HG02678 (cell line): Measurements from ENCODE around the gene CLEC17A.
"Not testable (repeated sequence)": the region's sequence is repeated elsewhere in the genome, so short reads cannot be mapped to it uniquely, and the experiment has no call there.

Experiments used
- ATAC-seq: cut with Tn5 transposase; IDR thresholded peaks from one replicate; pipeline ENCODE4 v1.9.1; 2021; ENCODE audit warnings: mild to moderate bottlenecking, moderate library complexity; ENCODE audit not compliant: unreplicated experiment

The CLEC17A gene

DNA sequence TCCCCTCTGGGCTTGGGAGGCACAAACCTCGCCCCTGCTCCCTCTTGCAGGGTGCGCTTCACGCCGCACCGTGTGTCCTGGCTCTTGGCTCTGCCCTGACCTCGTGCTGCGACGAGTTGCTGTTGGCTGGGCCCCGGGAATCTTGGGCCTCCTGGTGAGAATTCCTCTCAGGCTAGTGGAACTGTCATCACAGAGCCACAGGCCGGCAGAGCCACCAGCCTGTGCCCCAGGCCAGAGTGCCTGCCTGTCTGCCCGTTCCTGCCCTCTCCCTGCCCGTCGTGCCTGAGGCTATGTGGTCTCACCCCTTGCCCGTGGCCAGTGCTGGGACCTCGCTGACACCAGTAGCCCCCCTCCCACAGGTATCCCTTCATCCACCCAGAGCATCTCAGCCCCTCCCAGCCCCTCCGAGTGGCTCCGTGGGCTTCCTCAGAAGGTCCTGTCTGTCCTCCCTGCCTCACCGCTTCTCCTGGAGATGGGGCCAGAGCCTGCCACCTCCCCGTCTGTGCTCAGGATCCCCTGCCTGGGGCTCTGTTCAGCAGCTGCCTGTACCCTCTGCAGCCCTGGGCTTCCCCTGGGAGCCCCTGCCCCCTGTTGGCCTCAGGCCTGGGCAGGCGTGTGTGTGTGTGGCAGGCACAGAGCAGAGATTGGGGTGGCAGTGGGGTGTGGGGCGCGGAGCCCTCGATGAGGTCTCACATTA is 24.4 kb upstream of the CLEC17A start:
- ATAC-seq = no peak

DNA sequence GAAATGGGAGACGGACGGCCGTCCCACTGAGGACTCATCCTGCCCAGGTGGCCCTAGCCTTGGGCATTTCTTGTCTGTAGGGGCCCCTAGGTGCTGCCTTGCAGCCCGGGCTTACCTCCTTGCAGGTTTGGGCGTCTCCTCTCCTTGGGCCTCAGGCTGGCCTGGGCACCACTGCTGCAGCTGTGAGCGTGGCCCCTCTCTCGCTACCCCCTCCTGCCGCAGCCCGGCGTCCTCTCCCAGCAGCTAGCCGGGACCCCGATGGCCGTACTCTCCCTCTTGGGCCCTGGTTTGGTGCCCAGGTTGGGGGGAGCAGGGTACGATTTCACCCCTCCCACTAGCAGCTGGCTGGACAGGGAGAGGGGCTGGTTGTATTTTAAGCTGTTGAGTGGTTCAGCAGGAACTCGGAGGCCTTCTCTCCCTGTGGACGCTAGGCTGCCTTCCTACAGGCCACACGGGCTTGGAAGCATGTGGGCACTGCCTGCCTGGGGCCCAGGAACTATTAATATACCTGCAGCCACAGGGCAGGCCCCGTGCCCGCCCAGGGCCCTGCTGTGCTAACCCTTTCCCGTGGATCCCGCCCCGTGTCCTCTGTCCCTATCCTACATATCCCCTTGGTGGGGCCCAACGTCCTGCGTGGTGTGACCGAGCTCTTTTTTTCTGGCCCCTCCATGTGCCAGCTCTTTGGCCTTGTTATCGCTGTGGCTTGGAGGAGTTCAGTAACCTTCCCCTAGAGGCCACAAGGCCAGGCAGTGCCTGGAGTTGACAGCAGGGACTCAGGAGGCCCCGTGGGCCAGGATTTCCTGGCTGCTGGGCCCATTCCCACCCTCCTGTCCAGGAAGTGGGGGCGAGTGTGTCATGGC is 22.7 kb upstream of the CLEC17A start:
- no peak for ATAC-seq

DNA sequence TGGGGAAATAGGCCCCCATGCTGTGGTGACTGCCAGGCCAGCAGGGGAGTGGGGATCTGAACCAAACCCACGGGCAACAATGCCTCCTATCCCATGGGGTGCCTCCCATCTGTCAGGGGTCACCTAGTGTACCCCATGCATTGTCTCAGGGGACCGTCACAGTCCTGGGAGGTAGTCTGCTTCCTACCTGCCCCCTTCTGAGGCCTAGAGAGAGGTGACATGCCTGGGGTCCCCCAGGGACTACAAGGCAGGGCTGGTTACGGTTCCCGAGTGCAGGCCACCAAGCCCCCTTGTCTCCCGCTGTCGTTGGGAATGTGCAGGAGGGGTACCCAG is 22.1 kb upstream of the CLEC17A start:
- no peak for ATAC-seq

DNA sequence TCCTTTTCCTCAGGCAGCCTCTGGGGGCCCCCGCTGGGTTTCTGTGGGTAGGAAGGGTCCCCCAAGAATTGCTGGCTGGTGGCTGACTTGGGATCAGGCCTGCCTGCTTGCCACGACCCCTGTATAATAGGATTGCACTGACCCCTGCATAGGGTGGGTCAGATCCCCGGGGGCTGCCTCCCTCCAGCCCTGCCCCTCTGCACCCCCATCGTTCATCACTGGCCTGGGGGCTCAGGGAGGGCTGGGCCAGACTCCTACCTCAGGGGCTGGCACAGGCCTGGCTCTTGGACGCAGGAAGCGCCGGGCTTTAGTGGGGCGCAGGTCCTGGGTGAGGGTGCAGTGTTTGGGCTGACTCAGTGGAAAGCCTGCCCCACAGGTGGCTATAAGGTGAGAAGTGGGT is 21.6 kb upstream of the CLEC17A start:
- no peak for ATAC-seq

DNA sequence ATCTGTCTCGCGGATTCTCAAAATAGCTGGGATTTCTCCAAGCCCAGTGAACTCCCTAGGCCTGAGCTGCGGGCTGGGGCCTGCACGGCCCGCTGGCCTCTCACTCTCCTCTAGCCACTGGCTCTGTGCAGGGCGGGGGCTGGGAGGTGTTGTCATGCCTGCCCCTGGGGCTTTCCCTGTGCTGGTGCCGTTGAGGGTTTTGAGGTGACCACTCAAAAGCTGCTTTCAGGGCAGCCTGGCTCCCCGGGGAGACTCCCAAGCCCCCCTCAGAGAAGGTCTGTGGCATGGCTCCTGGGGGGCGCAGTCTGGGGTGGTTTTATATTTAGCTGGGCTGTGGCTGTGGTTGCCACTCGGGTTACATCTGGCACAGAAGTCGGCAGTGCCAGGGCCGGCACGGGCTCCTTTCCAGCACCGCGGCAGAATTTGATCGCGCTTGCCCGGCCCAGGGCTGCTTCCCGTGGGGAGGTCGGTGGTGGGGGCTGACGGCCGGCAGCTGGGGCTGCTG is 21.0 kb upstream of the CLEC17A start:
- ATAC-seq = no peak

DNA sequence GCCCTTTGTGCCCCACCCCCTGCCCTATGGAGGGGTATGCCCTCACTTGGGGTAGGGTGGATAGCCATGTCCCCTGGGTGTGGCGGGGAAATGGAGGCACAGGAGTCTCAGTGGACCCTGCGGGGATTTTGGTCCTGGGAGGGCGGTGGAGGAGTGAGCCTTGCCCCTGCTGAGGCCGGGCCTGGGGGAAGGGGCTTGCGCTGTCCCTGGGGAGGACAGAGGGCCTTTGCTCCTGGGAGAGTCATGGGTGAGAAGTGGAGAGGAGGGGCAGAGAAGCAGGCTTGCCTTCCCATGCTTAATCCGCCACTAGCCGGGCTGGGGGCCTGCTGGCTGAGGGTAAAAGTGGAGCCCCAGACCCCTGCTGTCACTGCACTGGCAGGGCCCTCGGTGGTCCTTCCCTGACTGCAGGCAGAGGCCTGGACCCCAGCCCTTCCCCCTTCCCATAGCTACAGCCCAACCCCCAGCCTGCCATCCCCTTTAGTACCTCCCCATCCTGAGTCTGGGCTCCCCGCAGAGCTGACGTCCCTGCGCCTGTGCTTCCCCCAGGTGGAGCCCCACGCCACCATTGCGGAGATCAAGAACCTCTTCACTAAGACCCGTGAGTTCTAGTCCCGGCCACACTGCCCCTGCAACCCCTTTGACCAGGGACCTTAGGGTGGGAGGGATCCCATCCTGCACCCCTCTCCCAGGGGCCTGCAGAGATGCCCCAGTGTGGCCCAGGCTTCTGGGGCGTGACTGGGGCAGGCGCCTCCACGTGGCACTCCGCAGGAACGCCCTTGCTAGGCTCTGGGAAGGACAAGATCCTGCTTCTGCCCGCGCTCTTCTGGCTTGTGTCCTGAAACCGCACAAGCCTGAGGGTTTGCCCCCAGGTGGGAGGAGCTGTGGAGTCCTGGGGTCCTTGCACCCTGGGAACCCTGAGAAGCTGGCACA is 20.0 kb upstream of the CLEC17A start:
- no peak for ATAC-seq

DNA sequence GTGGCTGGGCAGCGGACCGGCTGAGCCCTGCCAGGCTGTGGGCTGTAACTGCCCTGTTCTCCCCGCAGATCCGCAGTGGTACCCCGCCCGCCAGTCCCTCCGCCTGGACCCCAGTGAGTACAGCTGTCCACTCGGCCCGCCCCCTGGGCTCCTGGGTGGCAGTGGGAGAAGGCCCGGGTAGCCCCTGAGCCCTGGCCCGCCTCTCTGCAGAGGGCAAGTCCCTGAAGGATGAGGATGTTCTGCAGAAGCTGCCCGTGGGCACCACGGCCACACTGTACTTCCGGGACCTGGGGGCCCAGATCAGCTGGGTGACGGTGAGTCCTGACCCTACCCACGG is 19.3 kb upstream of the CLEC17A start:
- ATAC-seq = no peak

DNA sequence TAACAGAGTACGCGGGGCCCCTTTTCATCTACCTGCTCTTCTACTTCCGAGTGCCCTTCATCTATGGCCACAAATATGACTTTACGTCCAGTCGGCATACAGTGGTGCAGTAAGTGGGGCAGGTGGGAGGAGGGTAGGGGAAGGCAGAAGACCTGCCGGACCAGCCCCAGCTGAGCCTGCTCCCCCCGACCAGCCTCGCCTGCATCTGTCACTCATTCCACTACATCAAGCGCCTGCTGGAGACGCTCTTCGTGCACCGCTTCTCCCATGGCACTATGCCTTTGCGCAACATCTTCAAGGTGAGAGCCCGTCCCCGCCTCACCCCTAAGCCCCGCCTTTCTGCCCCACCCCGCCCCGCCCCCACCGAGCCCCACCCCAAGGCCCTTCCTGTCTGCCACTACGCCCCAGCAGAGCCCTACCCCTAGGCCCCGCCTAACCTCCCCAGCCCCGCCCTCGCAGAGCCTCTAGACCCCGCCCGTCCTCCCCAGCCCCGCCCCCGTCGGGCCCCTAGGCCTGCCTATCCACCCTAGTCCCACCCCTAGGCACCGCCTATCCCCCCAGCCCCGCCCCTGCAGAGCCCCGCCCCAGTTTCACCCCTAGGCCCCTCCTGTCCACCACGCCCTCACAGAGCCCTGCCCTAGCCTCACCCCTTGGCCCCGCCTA is 18.8 kb upstream of the CLEC17A start:
- no peak for ATAC-seq

DNA sequence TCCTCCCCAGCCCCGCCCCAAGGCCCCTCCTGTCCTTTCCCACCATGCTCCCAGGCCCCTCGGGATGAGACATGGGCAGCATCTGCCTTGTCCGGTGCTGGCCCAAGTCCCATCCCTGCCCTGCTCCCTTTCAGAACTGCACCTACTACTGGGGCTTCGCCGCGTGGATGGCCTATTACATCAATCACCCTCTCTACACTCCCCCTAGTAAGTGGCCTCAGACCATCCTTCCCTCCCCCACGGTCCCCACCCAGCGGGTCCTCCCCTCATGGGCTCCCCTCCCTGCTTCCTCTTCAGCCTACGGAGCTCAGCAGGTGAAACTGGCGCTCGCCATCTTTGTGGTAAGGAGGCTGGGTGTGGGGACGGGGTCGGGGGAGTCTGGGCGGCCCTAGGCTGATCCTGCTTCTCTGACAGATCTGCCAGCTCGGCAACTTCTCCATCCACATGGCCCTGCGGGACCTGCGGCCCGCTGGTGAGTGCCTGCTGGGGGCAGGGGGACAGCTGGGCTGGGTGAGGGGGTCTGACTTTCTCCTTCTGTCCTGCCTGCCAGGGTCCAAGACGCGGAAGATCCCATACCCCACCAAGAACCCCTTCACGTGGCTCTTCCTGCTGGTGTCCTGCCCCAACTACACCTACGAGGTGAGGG is 18.1 kb upstream of the CLEC17A start:
- not testable (repeated sequence) for ATAC-seq

DNA sequence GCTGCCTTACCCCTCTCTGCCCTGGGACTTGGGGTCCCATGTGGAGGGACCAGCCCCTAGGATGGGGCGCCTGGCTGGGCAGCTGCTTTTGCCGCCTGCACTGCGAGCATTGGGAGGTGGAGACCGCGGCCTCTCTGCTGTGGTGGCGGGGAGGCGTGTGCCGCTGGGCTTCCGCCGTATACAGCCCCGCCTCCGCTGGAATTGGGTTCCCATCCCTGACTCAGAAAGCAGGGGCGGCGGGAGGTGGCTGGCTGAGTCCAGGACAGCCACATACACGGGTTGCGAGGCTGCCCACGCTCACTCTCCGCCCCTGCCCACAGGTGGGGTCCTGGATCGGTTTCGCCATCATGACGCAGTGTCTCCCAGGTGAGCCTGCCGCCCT is 17.6 kb upstream of the CLEC17A start:
- no peak for ATAC-seq

DNA sequence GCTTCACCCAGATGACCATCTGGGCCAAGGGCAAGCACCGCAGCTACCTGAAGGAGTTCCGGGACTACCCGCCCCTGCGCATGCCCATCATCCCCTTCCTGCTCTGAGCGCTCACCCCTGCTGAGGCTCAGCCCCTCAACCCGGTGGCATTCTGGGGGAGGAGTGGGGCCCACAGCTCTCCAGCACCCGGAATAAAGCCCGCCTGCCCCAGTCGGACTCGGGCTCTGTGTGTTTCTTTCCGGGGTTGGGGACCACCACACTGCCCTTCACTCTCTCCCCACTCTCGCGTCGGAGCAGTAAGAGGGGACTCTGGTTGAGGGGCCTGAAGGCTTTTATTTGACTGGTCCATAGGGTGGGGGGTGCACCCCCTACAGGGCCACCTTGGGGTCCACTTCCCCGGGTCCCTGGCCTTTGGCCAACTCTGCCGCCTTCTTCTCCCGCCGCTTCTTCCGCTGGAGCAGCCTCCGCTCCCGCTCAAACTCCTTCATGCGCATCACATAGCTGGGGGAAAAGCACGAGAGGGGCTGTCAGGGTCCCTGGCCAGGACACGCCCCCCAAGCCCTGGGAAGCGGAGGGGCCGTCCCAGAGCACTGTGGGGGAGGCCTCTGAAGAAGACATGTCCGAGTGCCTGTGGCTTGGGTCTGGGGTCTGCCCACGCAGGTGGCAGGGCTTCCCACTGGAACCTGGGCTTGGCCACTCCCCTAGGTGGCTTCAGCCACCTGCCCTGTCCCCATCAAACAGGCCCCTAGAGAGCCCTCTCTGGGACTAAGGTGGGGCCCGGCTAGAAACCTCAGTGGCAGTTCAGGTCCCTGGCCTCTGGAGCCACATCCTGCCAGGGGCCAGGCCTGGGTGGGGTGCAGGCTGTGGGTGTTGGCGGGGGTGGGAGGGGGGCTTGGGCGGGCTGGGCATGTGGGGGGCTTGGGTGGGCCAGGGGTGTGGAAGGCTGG is 16.8 kb upstream of the CLEC17A start:
- no peak for ATAC-seq

DNA sequence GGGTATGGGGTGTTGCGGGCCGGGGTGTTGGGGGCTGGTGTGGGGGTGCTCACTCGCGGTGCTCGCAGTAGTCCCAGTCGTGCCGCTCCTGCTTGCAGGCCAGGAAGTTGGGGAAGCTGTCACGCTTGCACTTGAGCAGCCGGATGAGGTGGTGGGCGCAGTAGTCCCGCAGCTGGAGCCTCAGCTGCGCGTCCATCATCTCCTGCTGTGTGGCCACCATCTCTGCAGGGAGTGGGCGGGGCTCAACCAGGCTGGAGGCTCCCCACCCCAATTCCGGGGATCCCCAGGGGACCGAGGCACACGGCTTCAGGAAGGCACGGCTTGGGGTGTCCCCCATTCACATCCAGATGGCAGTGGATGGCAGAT is 16.2 kb upstream of the CLEC17A start:
- no peak for ATAC-seq

DNA sequence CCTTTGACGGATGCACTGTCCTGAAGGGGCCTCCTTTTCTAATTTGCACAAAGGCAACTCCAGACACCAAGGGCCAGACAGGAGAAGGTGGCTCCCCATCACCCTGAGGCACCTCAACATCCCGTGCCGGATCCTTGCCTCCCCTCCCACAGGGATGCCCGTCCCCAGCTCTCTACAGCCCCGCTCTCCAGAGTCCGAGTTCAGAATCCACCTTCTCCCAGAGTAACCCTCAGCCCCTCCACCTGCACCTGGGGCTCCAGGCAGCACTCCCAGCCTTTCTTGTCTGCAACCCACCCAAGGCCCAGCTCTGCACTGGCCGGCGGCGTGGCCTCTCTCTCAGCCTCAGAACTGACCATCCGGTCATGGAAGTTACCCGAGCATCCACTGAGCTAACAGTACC is 15.8 kb upstream of the CLEC17A start:
- no peak for ATAC-seq

DNA sequence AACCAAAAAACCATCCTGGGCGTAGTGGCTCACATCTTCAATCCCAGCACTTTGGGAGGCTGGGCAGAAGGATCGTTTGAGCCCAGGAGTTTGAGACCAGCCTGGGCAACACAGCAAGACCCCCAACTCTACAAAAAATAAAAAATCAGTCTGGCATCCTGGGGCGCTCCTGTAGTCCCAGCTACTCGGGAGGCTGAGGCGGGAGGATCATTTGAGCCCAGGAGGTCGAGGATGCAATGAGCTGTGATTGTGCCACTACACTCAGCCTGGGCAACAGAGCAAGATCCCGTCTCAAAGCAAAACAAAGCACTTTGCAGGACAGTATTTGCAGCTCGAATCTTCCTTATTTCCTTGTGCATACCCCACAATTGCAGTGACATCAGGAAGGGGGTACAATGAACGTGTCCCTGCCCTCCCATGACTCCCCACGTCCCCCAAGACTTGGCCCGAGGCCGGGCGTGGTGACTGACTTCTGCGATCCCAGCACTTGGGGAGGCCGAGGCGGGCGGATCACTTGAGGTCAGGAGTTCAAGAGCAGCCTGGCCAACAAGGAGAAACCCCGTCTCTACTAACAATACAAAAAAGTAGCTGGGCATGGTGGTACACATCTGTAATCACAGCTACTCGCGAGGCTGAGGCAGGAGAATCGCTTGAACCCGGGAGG is 11.9 kb upstream of the CLEC17A start:
- no peak for ATAC-seq

DNA sequence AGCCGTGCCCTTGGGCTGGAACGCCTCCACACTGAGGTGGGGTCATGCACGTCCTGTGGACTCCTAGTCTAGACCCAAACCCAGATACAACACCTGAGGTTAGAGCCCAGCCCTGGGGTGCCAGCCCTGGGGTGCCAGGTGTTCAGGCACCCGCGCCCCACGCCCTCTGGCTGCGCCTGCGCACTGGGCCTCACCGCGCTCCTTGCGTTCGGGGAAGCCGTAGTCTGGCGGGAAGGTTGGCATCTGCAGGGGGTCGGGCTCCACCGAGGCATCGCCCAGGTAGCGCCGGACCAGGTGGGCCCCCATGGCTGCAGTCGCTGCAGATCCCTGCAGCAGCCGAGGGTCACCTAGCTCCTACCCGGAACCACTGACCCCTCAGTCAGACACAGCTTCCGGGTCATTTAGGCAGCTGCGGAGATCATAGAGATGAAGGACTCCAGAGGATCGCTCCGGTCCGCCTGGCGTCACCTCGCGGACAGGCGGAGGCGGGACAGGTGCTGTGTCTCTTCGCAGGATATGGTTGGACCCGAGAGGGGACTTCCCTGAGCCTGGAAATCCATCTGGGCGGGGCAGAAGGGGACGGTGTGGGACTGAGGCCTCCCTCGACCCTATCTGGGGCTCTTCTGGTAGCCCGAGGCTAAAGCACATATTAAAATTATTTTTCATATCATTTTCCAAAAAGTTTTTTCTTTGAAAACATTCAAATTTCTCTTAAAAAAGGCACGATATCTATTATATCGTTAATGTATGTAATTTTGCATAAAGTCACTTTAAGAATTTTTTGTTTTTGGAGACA is 11.0 kb upstream of the CLEC17A start, which contains the start of gene NDUFB7:
TSS of gene NDUFB7 (minus strand) at position 372 of the 796 bp plus-strand sequence. CDS start at position 306, 66 bp downstream.
- peak; percentile 89 for ATAC-seq

DNA sequence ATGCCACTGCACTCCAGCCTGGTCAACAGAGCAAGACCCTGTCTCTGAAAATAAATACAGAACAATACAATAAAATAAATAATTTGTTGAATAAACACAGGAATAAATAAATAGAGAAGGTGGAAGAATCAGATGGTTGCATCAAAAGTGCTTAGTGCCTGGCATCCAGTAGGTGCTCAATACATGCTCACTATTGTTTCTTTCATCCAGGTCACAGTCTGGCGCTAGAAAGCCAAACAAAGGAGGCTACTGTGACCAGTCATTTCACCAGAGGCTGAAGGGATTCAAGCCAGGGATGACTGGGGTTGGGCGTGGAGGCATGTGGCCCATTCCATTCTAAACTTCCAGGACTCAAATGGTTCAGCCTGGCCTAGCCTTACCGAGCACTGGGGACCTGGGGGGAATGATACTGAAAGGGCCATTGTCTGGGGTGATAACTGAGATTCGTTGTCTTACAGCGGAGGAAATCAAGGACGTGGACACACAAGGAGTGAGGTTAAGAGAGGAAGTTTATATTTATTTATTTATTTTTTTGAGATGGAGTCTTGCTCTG is 7.4 kb upstream of the CLEC17A start:
- ATAC-seq = no peak

DNA sequence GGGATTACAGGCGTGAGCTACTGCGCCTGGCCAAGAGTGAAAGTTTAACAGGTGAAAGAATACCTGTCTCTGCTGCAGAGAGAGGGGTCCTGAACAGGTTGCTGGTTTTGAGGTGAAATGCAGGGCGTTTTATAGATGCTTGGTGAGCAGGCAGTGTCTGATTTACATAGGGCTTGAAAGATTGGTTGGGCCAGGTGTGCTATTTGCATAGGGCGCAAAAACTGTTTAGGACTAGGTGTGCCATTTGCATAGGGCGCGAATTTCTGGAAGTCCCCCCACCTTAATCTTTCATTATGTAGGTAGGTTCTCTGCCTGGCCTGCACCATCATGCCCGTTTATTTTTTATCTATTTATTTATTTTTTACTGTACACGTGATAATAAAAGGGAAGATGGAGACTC is 6.5 kb upstream of the CLEC17A start:
- no peak for ATAC-seq

DNA sequence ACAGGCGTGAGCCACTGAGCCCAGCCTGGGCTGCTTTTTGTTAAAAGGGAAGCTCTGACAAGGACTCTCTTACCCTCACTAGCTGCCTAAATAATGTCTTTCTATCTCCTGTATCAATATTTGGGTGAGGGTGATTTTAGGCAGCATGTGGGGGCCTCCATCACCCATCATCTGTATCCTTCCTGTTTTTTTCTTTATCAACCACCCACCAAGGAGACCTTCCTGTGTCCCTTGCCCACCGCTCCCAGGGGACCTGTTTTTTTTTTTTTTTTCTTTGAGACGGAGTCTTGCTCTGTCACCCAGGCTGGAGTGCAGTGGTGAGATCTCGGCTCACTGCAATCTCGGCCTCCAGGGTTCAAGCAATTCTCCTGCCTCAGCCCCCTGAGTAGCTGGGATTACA is 5.6 kb upstream of the CLEC17A start:
- no peak for ATAC-seq
